DND-41 (cell line): Measurements from ENCODE around the gene GSN.

Experiments
- CTCF ChIP-seq: IDR thresholded peaks from 2 replicates; pipeline ENCODE4 v1.5.1; 2012; ENCODE audit warnings: borderline replicate concordance, low read length, moderate library complexity, mild to moderate bottlenecking; ENCODE audit not compliant: poor library complexity, severe bottlenecking; ENCODE audit errors: extremely low read depth
- EZH2 ChIP-seq: IDR thresholded peaks from 3 replicates; pipeline ENCODE4 v1.6.1; 2012; ENCODE audit warnings: borderline replicate concordance, low read depth, mild to moderate bottlenecking, moderate library complexity, low read length, inconsistent platforms; ENCODE audit not compliant: severe bottlenecking

- TF ChIP-seq EZH2 (no peak), CTCF (no peak)
Observed at GRCh38 chr9:121333950-121334773, 66.2 kb downstream of the GSN start.
